GM19468 (cell line): Measurements from ENCODE around the gene DTNB.
"Not testable (repeated sequence)": the region's sequence is repeated elsewhere in the genome, so short reads cannot be mapped to it uniquely, and the experiment has no call there.

Experiments used
- ATAC-seq: cut with Tn5 transposase; IDR thresholded peaks from one replicate; pipeline ENCODE4 v1.9.1; 2021; ENCODE audit warnings: mild to moderate bottlenecking, moderate library complexity, moderate number of reproducible peaks; ENCODE audit not compliant: unreplicated experiment; ENCODE audit errors: extremely low read depth

The DTNB gene

DNA sequence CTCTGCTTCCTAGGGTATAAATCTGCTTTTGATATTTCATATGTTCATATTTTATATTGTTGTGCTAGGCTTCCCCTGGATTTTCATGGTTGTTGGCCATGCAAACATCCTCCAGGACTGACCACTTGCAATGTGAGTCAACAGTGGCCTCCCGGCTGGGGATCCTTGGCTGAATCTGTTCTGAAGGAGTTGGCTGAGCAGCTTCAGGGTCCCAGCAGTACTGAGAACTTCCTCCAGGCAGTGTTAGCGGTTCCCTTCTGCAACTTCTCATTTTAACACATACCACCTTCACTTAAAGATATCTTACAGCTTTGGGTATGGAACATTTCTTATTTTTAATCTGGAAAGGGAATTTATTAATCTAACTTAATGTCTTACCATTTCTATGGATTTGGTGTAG, 122.1 kb downstream of the DTNB start:
- ATAC-seq = no peak

DNA sequence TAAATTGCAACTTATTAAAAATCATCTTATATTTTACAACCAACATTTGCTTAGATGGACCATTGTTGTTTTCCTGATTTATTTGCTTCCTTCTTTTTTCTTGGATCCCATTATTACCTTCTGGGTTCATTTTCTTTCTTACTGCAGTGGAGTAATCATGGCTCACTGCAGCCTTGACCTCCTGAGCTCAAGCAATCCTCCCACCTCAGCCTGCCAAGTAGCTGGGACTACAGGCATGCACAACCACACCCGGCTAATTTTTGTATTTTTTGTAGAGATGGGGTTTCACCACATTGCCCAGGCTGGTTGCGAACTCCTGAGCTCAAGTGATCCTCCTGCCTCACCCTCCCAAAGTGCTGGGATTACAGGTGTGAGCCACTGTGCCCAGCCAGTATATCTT, 123.8 kb downstream of the DTNB start:
- ATAC-seq = not testable (repeated sequence)

DNA sequence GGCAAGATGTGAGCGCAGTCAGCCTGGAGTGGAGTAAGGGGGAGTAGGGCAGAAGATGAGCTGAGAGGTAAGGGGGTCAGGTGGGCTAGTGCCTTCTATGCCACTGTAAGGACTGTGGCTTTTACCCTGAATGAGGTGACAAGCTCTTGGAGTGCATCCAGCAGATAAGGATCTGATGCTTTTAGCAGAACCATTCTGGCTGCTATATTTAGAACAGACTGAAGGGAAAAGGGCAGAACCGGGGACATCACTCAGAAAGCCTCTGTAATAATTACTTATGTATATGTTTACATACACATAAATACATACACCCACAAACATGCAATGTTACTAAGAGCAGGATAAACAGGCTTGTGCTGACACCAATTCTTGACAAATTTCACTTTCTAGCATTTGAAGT, 124.8 kb downstream of the DTNB start:
- no peak for ATAC-seq

DNA sequence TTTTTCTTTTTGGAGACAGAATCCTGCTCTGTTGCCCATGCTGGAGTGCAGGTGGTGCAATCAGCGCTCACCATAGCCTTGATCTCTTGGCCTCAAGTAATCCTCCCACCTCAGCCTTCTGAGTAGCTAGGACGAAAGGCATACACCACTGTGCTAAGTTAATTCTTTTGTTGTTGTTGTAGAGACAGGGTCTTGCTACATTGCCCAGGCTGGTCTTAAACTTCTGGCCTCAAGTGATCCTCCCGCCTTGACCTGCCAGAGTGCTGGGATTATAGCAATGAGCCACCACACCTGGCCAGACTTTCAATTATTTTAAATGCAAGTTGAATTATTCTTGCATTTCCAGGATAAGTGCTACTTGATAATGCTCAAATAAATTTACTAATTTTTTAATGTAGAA, 126.5 kb downstream of the DTNB start:
- no peak for ATAC-seq

DNA sequence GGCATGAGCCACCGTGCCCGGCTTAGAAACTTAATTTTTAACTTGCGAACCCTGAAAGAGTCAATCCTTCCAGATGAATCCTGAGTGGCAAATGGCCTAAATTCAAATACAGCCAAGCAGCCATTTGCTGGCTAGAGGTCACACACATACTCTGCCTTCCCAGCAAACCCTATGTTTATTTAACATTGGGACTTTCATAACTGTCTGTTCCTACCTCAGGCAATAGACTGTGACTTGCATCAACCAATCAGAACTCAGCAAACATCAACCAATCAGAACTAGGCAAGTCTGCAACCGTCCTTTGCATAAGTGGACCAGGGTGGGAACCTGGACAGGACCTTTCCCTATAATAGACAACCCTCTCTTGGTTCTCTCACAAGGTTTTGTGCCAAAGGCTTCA, 127.5 kb downstream of the DTNB start:
- no peak for ATAC-seq

DNA sequence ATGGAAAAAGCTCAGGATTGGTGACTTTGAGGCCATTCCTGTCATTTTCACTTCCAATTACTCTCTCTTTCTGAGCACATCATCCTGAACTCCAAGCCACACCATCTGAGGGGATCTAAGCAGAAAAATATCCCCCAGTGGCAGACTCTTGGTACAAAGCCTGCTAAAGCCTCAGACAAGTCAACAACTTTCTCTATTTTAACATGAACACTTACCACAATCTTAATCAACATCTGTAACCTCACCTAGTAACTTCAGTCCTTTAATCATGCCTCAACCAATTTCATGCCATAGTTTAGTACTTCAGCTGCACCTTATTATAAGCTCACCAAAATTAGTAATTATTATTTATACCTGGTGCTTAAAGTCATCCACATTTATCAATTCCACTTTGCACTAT, 128.9 kb downstream of the DTNB start:
- ATAC-seq = no peak

DNA sequence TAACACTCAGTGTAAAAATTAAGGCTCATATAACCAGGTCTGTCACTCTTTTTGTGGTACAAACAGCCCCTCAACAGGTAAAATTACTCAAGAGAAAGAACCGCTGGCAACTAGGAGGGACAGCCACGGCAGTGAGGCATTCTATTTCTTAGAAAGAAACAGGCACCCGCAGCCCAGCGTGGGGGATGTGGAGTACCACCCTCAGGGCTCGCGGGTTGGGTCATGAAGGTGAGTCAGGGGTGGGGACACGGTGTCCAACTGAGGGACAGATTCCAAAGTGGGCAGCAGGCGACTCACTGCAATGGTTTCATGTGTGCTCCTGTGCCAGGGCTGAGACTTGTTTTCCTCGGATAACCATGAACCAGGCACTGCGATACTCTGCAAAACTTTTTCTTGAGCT, 129.4 kb downstream of the DTNB start:
- ATAC-seq = no peak

DNA sequence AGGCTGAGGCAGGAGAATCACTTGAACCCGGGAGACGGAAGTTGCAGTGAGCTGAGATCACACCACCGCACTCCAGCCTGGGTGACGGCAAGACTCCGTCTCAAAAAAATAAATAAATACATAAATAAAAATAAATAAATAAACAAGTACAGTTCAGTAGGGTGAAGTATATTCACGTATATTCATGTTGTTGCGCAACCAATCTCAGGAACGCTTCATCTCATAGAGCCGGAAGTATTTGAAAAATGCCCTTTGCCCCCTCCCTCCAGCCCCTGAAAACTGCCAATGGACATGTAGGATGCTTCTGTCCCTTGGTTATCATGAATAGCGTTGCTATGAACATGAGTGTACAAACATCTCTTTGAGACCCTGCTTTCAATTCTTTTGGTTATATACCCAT, 132.0 kb downstream of the DTNB start:
- no peak for ATAC-seq

DNA sequence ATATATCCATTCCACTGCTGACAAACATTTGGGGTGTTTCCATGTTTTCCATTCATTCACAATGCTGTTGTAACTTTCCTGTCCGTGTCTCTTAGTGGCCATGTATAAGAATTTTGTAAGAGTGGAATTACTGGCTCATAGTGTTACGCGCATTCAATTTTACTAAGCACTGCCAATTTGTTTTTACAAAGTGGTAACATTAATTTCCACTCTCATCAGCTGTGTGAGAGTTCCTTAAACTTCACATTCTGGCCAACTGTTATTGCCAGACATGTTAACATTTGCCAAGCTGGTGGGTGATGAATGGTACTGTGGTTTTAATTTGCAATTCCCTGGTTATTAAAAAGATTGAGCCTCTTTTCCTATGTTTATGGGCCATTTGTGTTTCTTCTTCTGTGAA, 134.2 kb downstream of the DTNB start:
- ATAC-seq = no peak

DNA sequence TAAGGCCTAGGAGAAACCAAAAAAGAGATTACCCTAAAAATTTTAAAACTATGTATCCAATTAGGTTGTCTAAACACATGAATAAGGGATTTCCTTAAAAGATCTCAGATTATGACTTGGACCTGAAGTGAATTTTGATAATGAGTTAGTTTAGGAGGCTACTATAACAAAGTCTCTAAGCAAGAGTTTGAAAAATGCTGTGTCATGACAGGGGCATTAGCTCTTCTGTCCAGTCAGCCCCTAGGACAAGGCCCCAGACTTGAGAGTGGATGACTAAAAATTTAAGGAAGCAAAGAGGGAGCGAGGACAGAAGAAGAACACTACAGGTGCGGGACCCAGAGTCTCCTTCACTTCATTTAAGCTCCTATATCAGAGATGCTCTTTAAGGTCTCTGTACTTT, 135.9 kb downstream of the DTNB start:
- no peak for ATAC-seq

DNA sequence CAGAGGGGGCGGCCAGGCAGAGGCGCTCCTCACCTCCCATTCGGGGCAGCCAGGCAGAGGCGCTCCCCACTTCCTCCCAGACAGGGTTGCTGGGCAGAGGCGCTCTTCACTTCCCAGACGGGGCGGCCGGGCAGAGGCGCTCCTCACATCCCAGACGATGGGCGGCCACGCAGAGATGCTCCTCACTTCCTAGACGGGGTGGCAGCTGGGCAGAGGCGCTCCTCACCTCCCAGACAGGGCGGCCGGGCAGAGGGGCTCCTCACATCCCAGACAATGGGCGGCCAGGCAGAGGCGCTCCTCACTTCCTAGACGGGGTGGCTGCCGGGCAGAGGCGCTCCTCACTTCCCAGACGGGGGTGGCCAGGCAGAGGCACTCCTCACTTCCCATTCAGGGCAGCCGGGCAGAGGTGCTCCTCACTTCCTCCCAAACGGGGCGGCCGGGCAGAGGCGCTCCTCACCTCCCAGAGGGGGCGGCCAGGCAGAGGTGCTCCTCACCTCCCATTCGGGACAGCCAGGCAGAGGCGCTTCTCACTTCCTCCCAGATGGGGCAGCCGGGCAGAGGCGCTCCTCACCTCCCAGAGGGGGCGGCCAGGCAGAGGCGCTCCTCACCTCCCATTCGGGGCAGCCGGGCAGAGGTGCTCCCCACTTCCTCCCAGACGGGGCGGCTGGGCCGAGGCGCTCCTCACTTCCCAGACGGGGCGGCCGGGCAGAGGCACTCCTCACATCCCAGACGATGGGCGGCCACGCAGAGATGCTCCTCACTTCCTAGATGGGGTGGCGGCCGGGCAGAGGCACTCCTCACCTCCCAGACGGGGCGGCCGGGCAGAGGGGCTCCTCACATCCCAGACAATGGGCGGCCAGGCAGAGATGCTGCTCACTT, 137.7 kb downstream of the DTNB start:
- not testable (repeated sequence) for ATAC-seq

DNA sequence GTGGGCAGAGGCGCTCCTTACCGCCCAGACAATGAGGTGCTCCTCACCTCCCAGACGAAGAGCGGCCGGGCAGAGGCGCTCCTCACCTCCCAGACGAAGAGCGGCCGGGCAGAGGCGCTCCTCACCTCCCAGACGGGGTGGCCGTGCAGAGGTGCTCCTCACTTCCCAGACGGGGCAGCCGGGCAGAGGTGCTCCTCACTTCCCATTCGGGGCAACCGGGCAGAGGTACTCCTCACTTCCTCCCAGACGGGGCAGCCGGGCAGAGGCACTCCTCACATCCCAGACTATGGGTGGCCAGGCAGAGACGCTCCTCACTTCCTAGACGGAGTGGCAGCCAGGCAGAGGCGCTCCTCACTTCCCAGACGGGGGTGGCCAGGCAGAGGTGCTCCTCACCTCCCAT, 138.4 kb downstream of the DTNB start:
- not testable (repeated sequence) for ATAC-seq

DNA sequence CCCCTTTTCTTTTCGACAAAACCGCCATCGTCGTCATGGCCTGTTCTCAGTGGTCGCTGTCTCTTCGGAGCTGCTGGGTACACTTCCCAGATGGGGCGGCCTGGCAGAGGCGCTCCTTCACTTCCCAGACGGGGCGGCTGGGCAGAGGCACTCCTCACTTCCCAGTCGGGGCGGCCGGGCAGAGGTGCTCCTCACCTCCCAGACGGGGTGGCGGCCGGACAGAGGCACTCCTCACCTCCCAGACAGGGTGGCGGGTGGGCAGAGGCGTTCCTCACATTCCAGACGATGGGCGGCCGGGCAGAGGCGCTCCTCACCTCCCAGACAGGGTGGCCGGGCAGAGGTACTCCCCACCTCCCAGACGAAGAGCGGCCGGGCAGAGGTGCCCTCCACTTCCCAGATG, 138.9 kb downstream of the DTNB start:
- no peak for ATAC-seq

DNA sequence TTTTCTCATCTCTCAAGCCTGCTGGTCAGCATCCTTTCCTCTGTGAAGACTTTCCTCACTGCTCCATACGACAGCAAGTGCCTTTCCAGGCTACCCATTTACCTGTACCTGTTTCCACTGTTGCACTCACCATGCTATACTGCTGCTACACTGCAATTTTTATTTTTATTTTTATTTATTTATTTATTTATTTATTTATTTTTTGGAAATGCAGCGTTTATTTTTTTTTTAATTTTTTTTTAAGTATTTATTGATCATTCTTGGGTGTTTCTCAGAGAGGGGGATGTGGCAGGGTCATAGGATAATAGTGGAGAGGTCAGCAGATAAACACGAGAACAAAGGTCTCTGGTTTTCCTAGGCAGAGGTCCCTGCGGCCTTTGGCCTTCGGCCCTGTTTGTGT, 139.6 kb downstream of the DTNB start:
- ATAC-seq = not testable (repeated sequence)

DNA sequence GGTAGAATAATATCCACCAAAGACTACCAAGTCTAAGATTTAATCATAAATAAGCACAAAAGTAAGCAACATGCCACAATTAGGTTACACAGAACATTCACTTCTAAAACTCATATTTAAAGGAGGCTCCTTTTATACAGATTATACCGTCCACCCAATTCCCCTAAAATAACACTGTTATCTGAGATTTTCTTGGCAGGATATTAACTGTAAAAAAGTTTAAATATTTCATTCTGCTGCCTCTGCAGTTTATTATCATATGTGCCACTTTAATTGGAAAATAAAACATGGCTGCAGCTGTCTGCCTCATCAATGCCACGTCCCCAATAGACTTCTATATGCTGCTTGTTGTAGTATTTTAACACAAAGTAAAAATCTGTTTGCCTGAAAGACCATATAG, 140.9 kb downstream of the DTNB start:
- ATAC-seq = no peak

DNA sequence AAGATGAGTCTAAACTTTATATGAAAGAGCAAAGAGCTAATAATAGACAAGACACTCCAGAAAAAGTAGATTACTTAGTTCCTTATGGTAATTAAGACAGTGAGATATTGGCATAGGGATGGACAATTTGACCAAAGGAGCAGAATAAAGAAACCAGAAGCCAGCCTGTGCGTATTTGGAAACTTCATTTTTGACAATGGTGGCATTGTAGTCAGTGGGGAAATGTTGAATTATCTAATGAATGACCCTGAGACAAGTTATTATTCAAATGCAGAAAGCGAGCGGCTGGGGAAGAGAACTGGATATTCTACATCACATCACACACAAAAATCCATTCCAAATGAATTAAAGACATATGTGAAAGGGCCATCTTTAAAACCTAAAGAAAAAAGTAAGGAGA, 144.3 kb downstream of the DTNB start:
- no peak for ATAC-seq

DNA sequence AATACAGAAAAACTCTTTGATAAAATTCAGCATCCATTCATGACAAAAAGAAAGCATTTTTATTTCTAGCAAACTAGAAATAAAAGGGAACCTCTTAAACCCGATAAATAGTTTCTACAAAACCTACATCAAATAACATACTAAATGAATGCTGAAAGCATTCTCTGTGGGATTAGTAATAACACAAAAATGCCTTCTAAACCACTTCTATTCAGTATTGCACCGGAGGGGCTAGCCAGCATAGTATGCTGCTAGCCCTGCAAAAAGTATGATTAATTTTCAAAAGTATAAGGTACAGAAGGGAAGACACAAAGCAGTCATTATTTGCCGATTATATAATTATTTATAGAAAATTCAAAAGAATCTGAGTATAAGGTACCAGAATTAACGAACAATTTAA, 145.2 kb downstream of the DTNB start:
- ATAC-seq = no peak

DNA sequence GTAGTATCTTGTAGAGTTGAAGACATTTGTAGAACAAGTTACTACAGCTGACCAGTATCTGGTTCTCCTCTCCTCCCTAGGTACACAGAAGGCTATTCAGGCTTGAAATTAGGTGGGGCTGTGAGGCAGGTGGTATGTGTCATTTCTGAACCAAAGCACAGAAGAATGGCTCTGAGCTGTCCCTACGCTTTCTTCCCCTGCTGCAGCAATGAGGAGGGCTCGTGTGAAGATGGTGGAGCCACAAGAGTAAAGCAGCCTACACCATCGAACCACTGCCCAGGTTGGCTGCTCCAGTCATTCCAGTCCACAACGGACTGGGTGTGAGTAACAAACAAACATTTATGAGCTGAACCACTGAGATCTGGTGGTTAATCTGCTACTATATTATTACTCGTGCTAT, 148.9 kb downstream of the DTNB start:
- ATAC-seq = no peak

DNA sequence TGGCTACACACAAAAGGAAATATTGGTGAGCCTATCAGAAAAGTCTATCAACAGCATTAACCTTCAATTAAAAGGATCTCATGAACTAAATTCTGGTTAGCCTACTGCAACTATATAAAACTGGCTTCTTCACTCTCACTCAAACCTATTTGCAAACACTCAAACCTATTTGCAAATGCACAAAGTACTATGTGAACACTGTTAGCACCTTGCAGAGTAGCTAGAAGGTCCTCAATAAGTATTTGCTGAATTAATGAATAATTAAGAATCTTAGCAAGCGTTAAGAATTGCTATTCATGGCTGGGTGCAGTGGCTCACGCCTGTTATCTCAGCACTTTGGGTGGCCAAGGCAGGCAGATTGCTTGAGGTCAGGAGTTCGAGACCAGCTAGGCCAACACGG, 150.3 kb downstream of the DTNB start:
- no peak for ATAC-seq

DNA sequence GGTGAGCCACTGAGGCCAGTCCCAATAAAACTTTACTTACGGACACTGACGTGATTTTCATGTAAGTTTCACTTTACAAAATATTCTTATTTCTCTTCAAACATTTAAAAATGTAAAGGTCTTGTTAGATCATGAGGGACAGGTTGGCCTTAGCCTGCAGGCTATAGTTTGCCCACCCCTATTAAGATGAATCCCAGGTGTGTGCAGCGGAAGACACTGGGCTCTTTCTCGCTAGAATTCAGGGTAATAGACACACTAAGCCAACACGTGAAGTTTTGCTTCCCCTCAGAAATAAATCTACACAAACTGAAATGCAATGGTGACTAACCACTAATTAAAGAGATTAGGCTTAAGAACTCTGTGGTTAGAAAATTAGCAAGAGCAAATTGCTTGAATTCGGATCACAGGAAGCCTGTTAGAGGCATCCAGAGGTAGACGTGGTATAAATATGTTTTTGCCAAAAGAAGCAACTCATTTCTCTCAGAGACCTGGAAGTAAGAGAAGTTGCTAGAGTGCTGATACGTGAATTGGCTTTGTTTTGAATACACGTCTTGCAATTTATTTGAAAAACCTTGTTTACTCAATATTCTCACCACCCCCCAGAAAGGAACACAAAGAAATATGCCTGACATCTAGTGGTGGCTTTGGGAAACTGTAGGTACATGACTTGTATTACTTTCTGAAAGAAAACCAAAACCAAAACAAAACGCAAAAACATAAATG, 151.6 kb downstream of the DTNB start:
- ATAC-seq = no peak

DNA sequence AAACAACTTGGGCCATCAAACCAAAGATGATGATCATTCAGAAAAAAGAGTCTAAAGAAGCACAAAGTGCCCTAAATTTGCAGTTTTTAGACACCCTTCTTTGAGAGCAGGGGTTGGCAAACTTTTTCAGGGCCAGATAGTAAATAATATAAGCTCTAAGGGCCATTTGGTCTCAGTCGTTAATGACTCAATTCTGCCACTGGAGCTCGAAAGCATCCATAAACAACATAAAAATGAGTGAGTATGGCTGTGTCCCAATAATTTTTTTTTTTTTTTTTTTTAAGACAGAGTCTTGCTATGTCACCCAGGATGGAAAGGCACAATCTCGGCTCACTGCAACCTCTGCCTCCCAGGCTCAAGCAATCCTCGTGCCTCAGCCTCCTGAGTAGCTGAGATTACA, 152.3 kb downstream of the DTNB start:
- ATAC-seq = no peak

DNA sequence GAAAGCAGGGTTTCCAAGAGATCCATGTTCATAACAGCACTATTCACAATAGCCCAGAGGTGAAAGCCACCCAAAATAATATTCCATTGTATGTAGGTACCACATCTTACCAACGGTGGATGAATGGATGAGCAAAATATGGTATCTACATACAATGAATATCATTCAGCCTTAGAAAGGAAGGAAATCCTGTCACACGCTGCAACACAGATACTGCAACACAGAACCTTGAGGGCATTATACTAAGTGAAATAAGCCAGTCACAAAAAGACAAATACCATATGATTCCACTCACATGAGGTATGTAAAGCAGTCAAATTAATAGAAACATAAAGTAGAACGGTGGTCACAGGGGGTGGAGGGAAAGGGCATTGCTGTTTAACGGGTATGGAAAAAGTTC, 155.7 kb downstream of the DTNB start:
- no peak for ATAC-seq
